CD4-positive, alpha-beta T cell (primary cell): ENCODE results near the gene DUOX2. TPM values are rescaled to one million over a fixed set of nuclear protein-coding genes. Genes with fewer than 3 reads are reported as not detected.

ENCODE experiments used
- ATAC-seq: fragments of 200-7000 bp; cut with Tn5 transposase; one replicate; pipeline ENCODE4 v1.10.0; 2022; ENCODE audit warnings: mild to moderate bottlenecking; ENCODE audit not compliant: poor library complexity
- CTCF ChIA-PET: fragments of 350-600 bp; sonication (Branson Sonifier 250); formaldehyde crosslinking; loops from one replicate; lab custom pipeline; 2021; ENCODE audit warnings: antibody characterized with exemption, inconsistent platforms; lab: Charles Lee
- POLR2A ChIA-PET: fragments of 350-600 bp; sonication (Branson Sonifier 250); formaldehyde crosslinking; loops from one replicate; lab custom pipeline; 2021; ENCODE audit warnings: antibody characterized with exemption, inconsistent platforms; lab: Charles Lee
- DNase-seq, 14 experiments: peaks; one replicate each; pipeline ENCODE4 v3.0.0-alpha.2; 2013 to 2020; ENCODE audit warnings: mixed read lengths in 2 of 14
- H3K27ac ChIP-seq, 2 donors: one replicate each; pipeline versions ENCODE4 v1.5.1 to v1.7.0; 2013; ENCODE audit warnings: low read length in 2 of 2, low read depth in 1 of 2, mild to moderate bottlenecking in 1 of 2
- H3K27me3 ChIP-seq, 2 experiments: 1 replicate in 1 of 2; 2 replicates in 1 of 2; pipeline versions ENCODE4 v1.6.1 to v1.7.0; 2013; ENCODE audit warnings: low read length in 2 of 2, control low read depth in 1 of 2, mild to moderate bottlenecking in 1 of 2, moderate library complexity in 1 of 2; ENCODE audit not compliant: insufficient read depth in 2 of 2, control insufficient read depth in 1 of 2
- H3K36me3 ChIP-seq: one replicate; pipeline ENCODE4 v1.6.1; 2013; ENCODE audit warnings: low read length, control low read depth; ENCODE audit not compliant: insufficient read depth
- H3K4me1 ChIP-seq: one replicate; pipeline ENCODE4 v1.6.1; 2013; ENCODE audit warnings: low read length, control low read depth; ENCODE audit not compliant: insufficient read depth
- H3K4me3 ChIP-seq: one replicate; pipeline ENCODE4 v1.5.1; 2013; ENCODE audit warnings: mild to moderate bottlenecking, low read length, moderate library complexity
- H3K9me3 ChIP-seq, 2 experiments: 1 replicate in 1 of 2; 2 replicates in 1 of 2; pipeline versions ENCODE4 v1.6.1 to v1.7.0; 2013; ENCODE audit warnings: low read length in 2 of 2, mild to moderate bottlenecking in 2 of 2, control low read depth in 1 of 2, moderate library complexity in 1 of 2; ENCODE audit not compliant: control insufficient read depth in 1 of 2, insufficient read depth in 1 of 2
- H3K27ac Mint-ChIP-seq: one replicate; pipeline ENCODE4 v1.8.0; 2020; ENCODE audit warnings: mixed read lengths
- H3K27me3 Mint-ChIP-seq: one replicate; pipeline ENCODE4 v1.8.0; 2021; ENCODE audit warnings: mixed read lengths
- H3K36me3 Mint-ChIP-seq: one replicate; pipeline ENCODE4 v1.8.0; 2021; ENCODE audit warnings: low read depth, mixed read lengths
- H3K4me1 Mint-ChIP-seq: one replicate; pipeline ENCODE4 v1.8.0; 2021; ENCODE audit warnings: low read depth, mixed read lengths
- H3K4me3 Mint-ChIP-seq: one replicate; pipeline ENCODE4 v1.8.0; 2020; ENCODE audit warnings: mild to moderate bottlenecking, mixed read lengths
- H3K9me3 Mint-ChIP-seq: one replicate; pipeline ENCODE4 v1.8.0; 2020; ENCODE audit warnings: mixed read lengths
- intact Hi-C, 2 experiments: fragments of 100-400 bp; cut with DNase I in 1 of 2; cut with micrococcal nuclease in 1 of 2; formaldehyde crosslinking; loops; one replicate each; pipeline versions ENCODE4 v1.15.1 to v1.9.0; 2023 to 2025; cut with DNase I, micrococcal nuclease
- total RNA-seq, 174 experiments: library from RNA in 2 of 174; stranded (reverse) in 2 of 174; gene quantifications; one replicate each; pipeline ENCODE4 v1.2.3 and lab custom pipeline; 2021 to 2026
- TF ChIP-seq, protein P1 (sequence below): fragments of 200-600 bp; IDR thresholded peaks from one replicate; pipeline ENCODE4 v1.8.0; 2022; ENCODE audit warnings: antibody characterized with exemption, mild to moderate bottlenecking

DUOX2 gene
- total RNA-seq, 2 experiments from 2014 or later, result 0.05 to 0.08 TPM

DNA sequence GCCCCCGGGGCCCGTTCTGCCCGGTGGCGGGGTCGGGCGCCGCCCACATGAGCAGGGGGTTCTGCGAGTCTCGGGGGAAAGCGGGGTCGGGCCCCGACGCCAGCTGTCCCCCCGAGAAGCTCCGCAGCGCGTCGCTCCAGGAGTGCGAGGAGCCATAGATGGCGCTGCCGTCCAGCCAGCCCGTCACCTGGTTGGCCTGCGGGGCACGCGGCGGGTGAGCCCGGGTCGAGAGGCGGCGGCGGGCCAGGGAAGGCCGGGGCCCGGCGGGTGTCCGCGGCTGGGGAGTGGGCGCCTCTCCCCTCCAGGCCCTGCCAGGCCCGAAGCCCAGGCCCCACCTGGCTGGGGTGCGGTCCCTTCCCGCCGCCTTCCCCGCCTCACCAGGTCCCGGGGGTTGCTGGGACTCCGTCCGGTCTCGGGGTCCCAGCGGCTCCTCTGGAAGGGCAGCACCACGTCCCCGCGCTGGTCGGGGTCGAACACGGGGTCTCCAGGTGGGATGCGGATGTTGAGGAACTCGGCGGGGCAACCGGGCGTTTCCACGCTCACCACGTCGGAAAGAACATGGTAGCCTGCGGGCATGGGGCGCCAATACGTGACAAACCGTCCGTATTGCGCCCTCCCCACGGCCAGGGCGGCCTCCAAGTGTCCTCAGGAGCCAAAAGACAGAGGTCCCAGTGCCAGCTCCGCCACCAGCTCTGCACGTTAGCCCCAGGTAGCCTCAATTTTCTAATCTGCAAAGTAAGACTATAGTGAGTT lies 2.4 kb downstream of the DUOX2 start:
- Mint-ChIP-seq H3K4me1 (peaks cover 49% of the 10 kb centered on the region), H3K4me3 (no peak overlapping the region), H3K36me3 (no peaks in the 10 kb centered on the region), H3K9me3 (no peaks in the 10 kb centered on the region), H3K27me3 (peaks cover 80% of the 10 kb centered on the region), H3K27ac (no peak overlapping the region)
- Histone ChIP-seq H3K27me3 (peaks cover 69 to 71% of the 10 kb centered on the region in 2 experiments), H3K4me1 (peaks cover 40% of the 10 kb centered on the region), H3K9me3 (peaks cover 0 to 23% of the 10 kb centered on the region in 2 experiments), H3K36me3 (no peaks in the 10 kb centered on the region), H3K4me3 (no peak overlapping the region), H3K27ac (no peak overlapping the region)
- intact Hi-C loops, result no loop called here
- ChIA-PET POLR2A (no interaction called here), CTCF (no interaction called here)
- DNase-seq (no peak), ATAC-seq (no peak)
- TF ChIP-seq, protein P1, sequence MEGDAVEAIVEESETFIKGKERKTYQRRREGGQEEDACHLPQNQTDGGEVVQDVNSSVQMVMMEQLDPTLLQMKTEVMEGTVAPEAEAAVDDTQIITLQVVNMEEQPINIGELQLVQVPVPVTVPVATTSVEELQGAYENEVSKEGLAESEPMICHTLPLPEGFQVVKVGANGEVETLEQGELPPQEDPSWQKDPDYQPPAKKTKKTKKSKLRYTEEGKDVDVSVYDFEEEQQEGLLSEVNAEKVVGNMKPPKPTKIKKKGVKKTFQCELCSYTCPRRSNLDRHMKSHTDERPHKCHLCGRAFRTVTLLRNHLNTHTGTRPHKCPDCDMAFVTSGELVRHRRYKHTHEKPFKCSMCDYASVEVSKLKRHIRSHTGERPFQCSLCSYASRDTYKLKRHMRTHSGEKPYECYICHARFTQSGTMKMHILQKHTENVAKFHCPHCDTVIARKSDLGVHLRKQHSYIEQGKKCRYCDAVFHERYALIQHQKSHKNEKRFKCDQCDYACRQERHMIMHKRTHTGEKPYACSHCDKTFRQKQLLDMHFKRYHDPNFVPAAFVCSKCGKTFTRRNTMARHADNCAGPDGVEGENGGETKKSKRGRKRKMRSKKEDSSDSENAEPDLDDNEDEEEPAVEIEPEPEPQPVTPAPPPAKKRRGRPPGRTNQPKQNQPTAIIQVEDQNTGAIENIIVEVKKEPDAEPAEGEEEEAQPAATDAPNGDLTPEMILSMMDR, result no peak

DNA sequence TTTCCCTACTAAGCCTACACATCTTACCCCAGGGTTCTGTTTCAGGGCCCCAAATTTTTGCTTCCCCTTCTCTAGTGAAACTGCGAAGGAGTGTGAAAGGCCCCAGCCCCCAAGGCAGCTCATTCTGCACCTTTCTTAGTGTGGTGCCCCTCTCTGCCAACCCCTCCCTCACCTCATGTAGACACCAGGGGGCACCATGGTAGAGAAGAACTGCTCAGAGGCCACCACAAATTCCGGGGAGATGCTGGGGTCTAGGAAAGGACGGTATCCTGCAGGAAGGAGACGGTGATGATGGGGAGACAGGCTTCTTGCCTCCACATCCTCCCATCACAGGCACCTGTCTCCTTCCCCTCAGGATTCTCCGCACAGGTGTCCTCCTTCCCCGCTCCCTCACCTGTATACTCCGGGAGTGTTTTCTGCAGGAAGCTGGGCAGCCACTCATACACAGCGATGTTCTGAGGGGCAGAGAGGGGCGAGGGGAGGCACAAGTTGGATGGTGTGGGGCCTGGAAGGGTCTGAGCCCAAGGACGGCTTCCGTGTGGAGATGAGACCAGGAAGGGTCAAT lies 3.6 kb downstream of the DUOX2 start:
- Histone ChIP-seq H3K4me3 (no peak overlapping the region), H3K9me3 (peaks cover 0 to 19% of the 10 kb centered on the region in 2 experiments), H3K4me1 (peaks cover 31% of the 10 kb centered on the region), H3K27me3 (peaks cover 59 to 61% of the 10 kb centered on the region in 2 experiments), H3K36me3 (no peaks in the 10 kb centered on the region), H3K27ac (no peak overlapping the region)
- H3K27me3 Mint-ChIP-seq, result peaks cover 78% of the 10 kb centered on the region
- H3K9me3 Mint-ChIP-seq, result no peaks in the 10 kb centered on the region
- H3K27ac Mint-ChIP-seq, result no peak overlapping the region
- intact Hi-C loops, result no loop called here
- ATAC-seq (no peak), DNase-seq (no peak)
- peak overlapping the region; percentile 45 for H3K4me3 Mint-ChIP-seq
- CTCF ChIA-PET, result no interaction called here
- no peaks in the 10 kb centered on the region for H3K36me3 Mint-ChIP-seq
- TF ChIP-seq, protein P1, result no peak
- POLR2A ChIA-PET, result no interaction called here
- H3K4me1 Mint-ChIP-seq, result peaks cover 37% of the 10 kb centered on the region

DNA sequence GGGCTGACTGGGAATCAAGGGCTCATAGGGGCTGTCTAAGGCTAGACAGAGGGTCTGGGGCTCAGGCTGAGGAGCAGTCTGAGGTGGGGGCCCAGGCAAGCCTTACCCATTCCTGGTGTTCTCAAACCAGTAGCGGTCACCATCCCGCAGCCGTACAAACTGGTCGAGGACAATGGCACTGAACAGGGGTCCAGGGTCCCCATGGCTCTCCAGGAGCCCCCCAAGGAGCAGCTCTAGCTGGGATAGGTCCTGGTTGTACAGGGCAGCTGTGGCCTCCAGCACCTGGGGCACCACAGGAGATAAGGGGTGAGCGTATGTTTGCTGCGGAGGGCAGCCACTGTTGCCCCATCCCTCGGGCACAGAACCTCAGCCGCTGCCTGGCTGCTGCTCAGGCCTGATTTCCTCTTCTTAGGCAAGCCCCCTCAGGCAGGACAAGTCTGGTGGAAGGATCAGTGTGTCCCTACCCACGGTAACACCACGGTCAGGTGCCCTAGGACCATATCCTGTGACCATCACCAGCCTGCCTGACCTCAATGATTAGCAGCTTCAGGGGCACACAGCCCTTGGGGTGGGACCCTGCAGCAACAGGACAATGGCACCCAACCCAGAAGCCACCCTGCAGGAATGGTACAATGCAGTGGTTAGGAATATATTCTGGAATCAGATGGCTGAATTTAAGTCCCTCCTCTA lies 5.9 kb downstream of the DUOX2 start:
- POLR2A ChIA-PET, result no interaction called here
- no peak overlapping the region for H3K4me3 ChIP-seq
- TF ChIP-seq, protein P1, result no peak
- ATAC-seq, result no peak
- peak in 1 of 14 experiments; percentile 15 for DNase-seq
- intact Hi-C loops, result no loop called here
- Mint-ChIP-seq H3K27me3 (peaks cover 76% of the 10 kb centered on the region), H3K36me3 (no peaks in the 10 kb centered on the region), H3K4me1 (peaks cover 18% of the 10 kb centered on the region), H3K27ac (no peak overlapping the region), H3K4me3 (no peak overlapping the region), H3K9me3 (no peaks in the 10 kb centered on the region)
- H3K4me1 ChIP-seq, result peaks cover 15% of the 10 kb centered on the region
- peaks cover 36 to 39% of the 10 kb centered on the region in 2 experiments for H3K27me3 ChIP-seq
- no peak overlapping the region for H3K27ac ChIP-seq
- CTCF ChIA-PET, result interaction anchor here (1.4 kb wide), 1 partner anchor 10 kb away, joined by 4 read pairs; no protein-coding TSS in a partner anchor
- no peaks in the 10 kb centered on the region for H3K36me3 ChIP-seq
- peaks cover 0 to 15% of the 10 kb centered on the region in 2 experiments for H3K9me3 ChIP-seq
